NCI-H2171 treated with DMSO at 0.1 percent for 48 hours (cell line): Measurements from ENCODE around the gene GOLM1.

ENCODE experiments used
- DNase-seq: peaks from one replicate; lab custom pipeline; 2025; lab: John Stamatoyannopoulos, UW

Gene GOLM1

GRCh38 chr9:85984457-85984856, 114.9 kb downstream of the GOLM1 start:
- DNase-seq, result no peak

- peak; percentile 56 for DNase-seq
These were observed 118.0 kb downstream of the GOLM1 start for GRCh38 chr9:85981369-85981768.

DNA sequence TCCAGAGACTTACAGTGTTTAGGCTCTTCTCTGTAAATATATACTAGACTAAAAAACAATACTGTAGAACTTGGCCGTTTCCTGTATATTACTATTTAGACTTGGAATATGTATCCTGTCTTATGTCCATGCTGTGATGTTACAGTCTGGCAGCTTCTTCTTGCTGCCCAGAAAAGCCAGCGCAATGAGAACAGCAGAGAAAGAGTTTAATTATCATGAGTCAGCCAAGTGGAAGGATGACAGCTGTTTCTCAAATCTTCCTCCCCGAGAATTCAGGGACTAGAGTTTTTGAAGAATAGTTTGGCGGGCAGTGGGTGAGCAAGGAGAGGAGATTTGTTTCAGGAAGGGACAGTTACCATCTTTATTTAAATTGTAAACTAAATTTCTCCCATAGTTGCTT, 120.9 kb downstream of the GOLM1 start:
- peak; percentile 87 for DNase-seq
